Nephron progenitor cell (in vitro differentiated cells): Measurements from ENCODE around the gene KIF6.

Source experiments
- DNase-seq: peaks from one replicate; pipeline ENCODE4 v3.0.0; 2021
- H3K27ac Mint-ChIP-seq: 2 replicates; pipeline ENCODE4 v1.8.0; 2021; ENCODE audit warnings: mild to moderate bottlenecking, moderate library complexity, mixed read lengths
- H3K27me3 Mint-ChIP-seq: 2 replicates; pipeline ENCODE4 v1.8.0; 2021; ENCODE audit warnings: mild to moderate bottlenecking, low read depth, mixed read lengths; ENCODE audit not compliant: poor library complexity
- H3K36me3 Mint-ChIP-seq: 2 replicates; pipeline ENCODE4 v1.8.0; 2021; ENCODE audit warnings: low read depth, mixed read lengths
- H3K4me1 Mint-ChIP-seq: 2 replicates; pipeline ENCODE4 v1.8.0; 2021; ENCODE audit warnings: mixed read lengths
- H3K4me3 Mint-ChIP-seq: 2 replicates; pipeline ENCODE4 v1.8.0; 2021; ENCODE audit warnings: mild to moderate bottlenecking, moderate library complexity, mixed read lengths
- H3K9me3 Mint-ChIP-seq: 2 replicates; pipeline ENCODE4 v1.8.0; 2021; ENCODE audit warnings: mild to moderate bottlenecking, moderate library complexity, mixed read lengths
- CTCF ChIP-seq: fragments of 200-600 bp; sonication (generic); IDR thresholded peaks from 2 replicates; pipeline ENCODE4 v1.5.0; 2021; ENCODE audit warnings: antibody characterized with exemption

KIF6 gene

GRCh38 chr6:39665861-39666260 lies 59.3 kb downstream of the KIF6 start:
- no peaks in the 10 kb centered on the region for H3K36me3 Mint-ChIP-seq
- no peak overlapping the region for H3K4me3 Mint-ChIP-seq
- TF ChIP-seq CTCF = no peak
- no peaks in the 10 kb centered on the region for H3K9me3 Mint-ChIP-seq
- H3K27ac Mint-ChIP-seq = no peak overlapping the region
- H3K4me1 Mint-ChIP-seq = peaks cover 12% of the 10 kb centered on the region
- no peaks in the 10 kb centered on the region for H3K27me3 Mint-ChIP-seq
- no peak for DNase-seq

GRCh38 chr6:39664173-39664572 lies 61.0 kb downstream of the KIF6 start:
- no peak for TF ChIP-seq CTCF
- no peak for DNase-seq
- Mint-ChIP-seq H3K27ac (no peak overlapping the region), H3K27me3 (no peaks in the 10 kb centered on the region), H3K4me3 (no peak overlapping the region), H3K36me3 (no peaks in the 10 kb centered on the region), H3K9me3 (no peaks in the 10 kb centered on the region), H3K4me1 (peaks cover 7% of the 10 kb centered on the region)

GRCh38 chr6:39657355-39658135 lies 67.7 kb downstream of the KIF6 start:
- H3K4me3 Mint-ChIP-seq = no peak overlapping the region

GRCh38 chr6:39654121-39654520 lies 71.1 kb downstream of the KIF6 start:
- Mint-ChIP-seq H3K36me3 (no peaks in the 10 kb centered on the region), H3K27ac (no peak overlapping the region), H3K27me3 (peaks cover 6% of the 10 kb centered on the region), H3K4me3 (no peak overlapping the region), H3K9me3 (no peaks in the 10 kb centered on the region), H3K4me1 (peaks cover 10% of the 10 kb centered on the region)
- DNase-seq = no peak
- no peak for TF ChIP-seq CTCF

More at GRCh38 chr6:39657355-39658135, 67.7 kb downstream of the KIF6 start:
- Mint-ChIP-seq H3K4me1 (no peaks in the 10 kb centered on the region), H3K27me3 (no peaks in the 10 kb centered on the region), H3K9me3 (no peaks in the 10 kb centered on the region), H3K36me3 (no peaks in the 10 kb centered on the region), H3K27ac (no peak overlapping the region)
- no peak for TF ChIP-seq CTCF
- no peak for DNase-seq

- Mint-ChIP-seq H3K4me3 (no peak overlapping the region), H3K27ac (no peak overlapping the region), H3K36me3 (no peaks in the 10 kb centered on the region), H3K4me1 (peaks cover 10% of the 10 kb centered on the region), H3K9me3 (no peaks in the 10 kb centered on the region), H3K27me3 (peaks cover 6% of the 10 kb centered on the region)
- no peak for DNase-seq
- TF ChIP-seq CTCF = no peak
Measured at GRCh38 chr6:39653612-39654011, 71.6 kb downstream of the KIF6 start.

- Mint-ChIP-seq H3K9me3 (no peaks in the 10 kb centered on the region), H3K27ac (no peak overlapping the region), H3K4me3 (no peak overlapping the region), H3K27me3 (peaks cover 6% of the 10 kb centered on the region), H3K4me1 (peaks cover 10% of the 10 kb centered on the region), H3K36me3 (no peaks in the 10 kb centered on the region)
- no peak for DNase-seq
- TF ChIP-seq CTCF = no peak
Measured at GRCh38 chr6:39649996-39650395, 75.2 kb downstream of the KIF6 start.
